Loucy (cell line): ENCODE results near the gene MYO9A.

ENCODE experiments used
- H2AFZ ChIP-seq: fragments of 200-600 bp; sonication (generic); 2 replicates; pipeline ENCODE4 v1.6.0; 2016; ENCODE audit warnings: antibody characterized with exemption, mild to moderate bottlenecking, low read length, moderate library complexity
- H3F3A ChIP-seq: fragments of 200-600 bp; 2 replicates; pipeline ENCODE4 v1.6.0; 2016; ENCODE audit warnings: antibody characterized with exemption, low read depth, mild to moderate bottlenecking
- H3K27me3 ChIP-seq: fragments of 200-600 bp; sonication (generic); 2 replicates; pipeline ENCODE4 v1.6.1; 2014; ENCODE audit warnings: low read length, mild to moderate bottlenecking; ENCODE audit not compliant: insufficient read depth, poor library complexity, severe bottlenecking
- H3K36me3 ChIP-seq: fragments of 200-600 bp; sonication (generic); 2 replicates; pipeline ENCODE4 v1.6.1; 2016; ENCODE audit warnings: low read length; ENCODE audit not compliant: insufficient read depth
- H3K4me1 ChIP-seq: fragments of 200-600 bp; sonication (generic); 2 replicates; pipeline ENCODE4 v1.5.1; 2014; ENCODE audit warnings: low read length, mild to moderate bottlenecking; ENCODE audit not compliant: insufficient read depth, poor library complexity, severe bottlenecking
- H3K4me2 ChIP-seq: fragments of 200-600 bp; sonication (generic); 2 replicates; pipeline ENCODE4 v1.6.0; 2014; ENCODE audit warnings: antibody characterized with exemption, low read length, low read depth, mild to moderate bottlenecking; ENCODE audit not compliant: poor library complexity, severe bottlenecking
- H3K4me3 ChIP-seq: fragments of 200-600 bp; sonication (generic); 2 replicates; pipeline ENCODE4 v1.5.1; 2014; ENCODE audit warnings: low read length, mild to moderate bottlenecking, mixed read lengths; ENCODE audit not compliant: poor library complexity, severe bottlenecking
- H3K79me2 ChIP-seq: fragments of 200-600 bp; sonication (generic); 2 replicates; pipeline ENCODE4 v1.6.1; 2014; ENCODE audit warnings: low read length; ENCODE audit not compliant: insufficient read depth
- H3K9ac ChIP-seq: fragments of 200-600 bp; sonication (generic); 2 replicates; pipeline ENCODE4 v1.6.0; 2014; ENCODE audit warnings: mild to moderate bottlenecking, low read depth, low read length, moderate library complexity; ENCODE audit not compliant: poor library complexity, severe bottlenecking
- H3K9me2 ChIP-seq: fragments of 200-600 bp; sonication (generic); replicated peaks from 2 replicates; pipeline ENCODE4 v1.6.1; 2016; ENCODE audit warnings: low read depth, low read length, mixed read lengths
- H3K9me3 ChIP-seq: fragments of 200-600 bp; sonication (generic); 2 replicates; pipeline ENCODE4 v1.6.1; 2014; ENCODE audit warnings: mild to moderate bottlenecking, antibody characterized with exemption, low read length, low read depth; ENCODE audit not compliant: insufficient read depth
- H4K20me1 ChIP-seq: fragments of 200-600 bp; sonication (generic); 2 replicates; pipeline ENCODE4 v1.6.0; 2014; ENCODE audit warnings: antibody characterized with exemption, low read length, mild to moderate bottlenecking; ENCODE audit not compliant: insufficient read depth, poor library complexity, severe bottlenecking
- EZH2phosphoT487 ChIP-seq: fragments of 200-600 bp; IDR thresholded peaks from 2 replicates; pipeline ENCODE4 v1.6.1; 2018; ENCODE audit warnings: antibody characterized with exemption, mild to moderate bottlenecking, moderate library complexity, borderline replicate concordance
- TF ChIP-seq, protein P1 (sequence below): fragments of 200-600 bp; sonication (generic); conservative IDR thresholded peaks from 2 replicates; pipeline ENCODE4 v1.5.1; 2014; ENCODE audit warnings: mild to moderate bottlenecking, antibody characterized with exemption, low read length

The MYO9A gene

DNA sequence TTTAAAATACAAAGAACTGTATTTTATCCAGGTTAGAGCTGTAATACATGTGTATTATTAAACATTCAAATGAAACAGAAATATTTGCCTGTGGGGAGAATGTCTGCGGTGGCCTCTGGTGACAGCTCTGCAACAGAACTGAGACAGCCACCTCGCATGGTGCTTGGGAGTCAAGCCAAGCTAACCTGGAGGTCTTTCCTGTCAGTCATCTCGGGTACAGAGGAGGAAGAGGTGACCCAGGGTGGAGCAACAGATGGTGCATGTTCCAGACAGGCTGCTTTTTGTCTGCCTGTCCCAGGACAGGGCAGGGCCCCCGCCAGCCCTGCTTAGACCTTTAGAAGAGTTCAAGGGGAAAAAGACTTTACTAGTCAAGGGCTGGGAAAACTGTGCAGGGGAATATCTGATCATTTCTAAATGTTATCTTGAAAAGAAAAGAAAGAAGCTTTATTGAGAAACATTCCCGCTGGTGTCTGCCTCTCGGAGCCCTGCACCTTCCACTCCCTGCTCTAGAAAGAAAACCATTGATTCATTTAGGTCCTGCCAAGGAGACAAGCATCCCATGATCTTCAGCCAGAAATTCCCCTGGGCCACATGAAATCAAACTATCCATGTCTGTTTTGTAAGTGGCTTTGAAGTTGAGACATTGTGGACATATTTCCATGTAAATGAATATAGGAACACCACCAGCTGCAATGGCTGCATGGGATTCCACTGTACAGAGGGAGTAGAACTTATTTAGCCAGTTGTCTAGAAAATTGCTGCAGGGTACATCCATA, 313.1 kb downstream of the MYO9A start:
- no peaks in the 10 kb centered on the region for H4K20me1 ChIP-seq
- peak overlapping the region; percentile 74 for H2AFZ ChIP-seq
- TF ChIP-seq, protein P1, sequence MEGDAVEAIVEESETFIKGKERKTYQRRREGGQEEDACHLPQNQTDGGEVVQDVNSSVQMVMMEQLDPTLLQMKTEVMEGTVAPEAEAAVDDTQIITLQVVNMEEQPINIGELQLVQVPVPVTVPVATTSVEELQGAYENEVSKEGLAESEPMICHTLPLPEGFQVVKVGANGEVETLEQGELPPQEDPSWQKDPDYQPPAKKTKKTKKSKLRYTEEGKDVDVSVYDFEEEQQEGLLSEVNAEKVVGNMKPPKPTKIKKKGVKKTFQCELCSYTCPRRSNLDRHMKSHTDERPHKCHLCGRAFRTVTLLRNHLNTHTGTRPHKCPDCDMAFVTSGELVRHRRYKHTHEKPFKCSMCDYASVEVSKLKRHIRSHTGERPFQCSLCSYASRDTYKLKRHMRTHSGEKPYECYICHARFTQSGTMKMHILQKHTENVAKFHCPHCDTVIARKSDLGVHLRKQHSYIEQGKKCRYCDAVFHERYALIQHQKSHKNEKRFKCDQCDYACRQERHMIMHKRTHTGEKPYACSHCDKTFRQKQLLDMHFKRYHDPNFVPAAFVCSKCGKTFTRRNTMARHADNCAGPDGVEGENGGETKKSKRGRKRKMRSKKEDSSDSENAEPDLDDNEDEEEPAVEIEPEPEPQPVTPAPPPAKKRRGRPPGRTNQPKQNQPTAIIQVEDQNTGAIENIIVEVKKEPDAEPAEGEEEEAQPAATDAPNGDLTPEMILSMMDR, result no peak
- TF ChIP-seq EZH2phosphoT487, result no peak
- H3K4me1 ChIP-seq, result no peaks in the 10 kb centered on the region
- no peaks in the 10 kb centered on the region for H3K36me3 ChIP-seq
- no peak overlapping the region for H3K4me3 ChIP-seq
- no peaks in the 10 kb centered on the region for H3K9me2 ChIP-seq
- H3K27me3 ChIP-seq, result no peaks in the 10 kb centered on the region
- no peak overlapping the region for H3K9ac ChIP-seq
- no peak overlapping the region for H3K4me2 ChIP-seq
- no peaks in the 10 kb centered on the region for H3K79me2 ChIP-seq
- H3K9me3 ChIP-seq, result no peaks in the 10 kb centered on the region
- H3F3A ChIP-seq, result no peaks in the 10 kb centered on the region

DNA sequence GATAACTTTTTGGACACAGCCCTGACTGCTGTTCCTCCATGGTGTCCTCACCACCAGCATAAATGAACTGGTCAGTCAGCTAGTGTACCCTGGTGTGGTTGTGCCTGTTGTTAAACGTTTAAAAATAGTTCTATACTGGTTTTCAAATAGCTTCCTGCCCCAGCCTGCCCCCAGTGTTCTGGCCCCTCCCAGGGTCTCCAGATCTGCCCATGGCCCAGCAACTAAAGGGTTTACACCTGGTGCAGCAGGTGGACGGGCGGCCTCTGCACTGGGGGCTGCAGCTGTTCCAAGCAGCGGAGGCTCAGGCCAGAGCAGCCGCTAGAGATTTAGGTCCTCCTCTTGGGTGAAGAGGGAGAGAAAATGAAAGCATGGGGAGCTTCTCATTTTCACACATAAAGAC, 313.7 kb downstream of the MYO9A start:
- H4K20me1 ChIP-seq, result no peaks in the 10 kb centered on the region
- no peaks in the 10 kb centered on the region for H3K79me2 ChIP-seq
- no peak overlapping the region for H3K4me3 ChIP-seq
- H3K9ac ChIP-seq, result no peak overlapping the region
- no peaks in the 10 kb centered on the region for H3K27me3 ChIP-seq
- H3K36me3 ChIP-seq, result no peaks in the 10 kb centered on the region
- no peaks in the 10 kb centered on the region for H3K9me2 ChIP-seq
- H2AFZ ChIP-seq, result peak overlapping the region; percentile 49; the same call in 1 of the 2 replicates
- no peaks in the 10 kb centered on the region for H3K9me3 ChIP-seq
- TF ChIP-seq, protein P1, result no peak
- no peak for TF ChIP-seq EZH2phosphoT487
- H3F3A ChIP-seq, result no peaks in the 10 kb centered on the region
- H3K4me1 ChIP-seq, result no peaks in the 10 kb centered on the region
- no peak overlapping the region for H3K4me2 ChIP-seq

DNA sequence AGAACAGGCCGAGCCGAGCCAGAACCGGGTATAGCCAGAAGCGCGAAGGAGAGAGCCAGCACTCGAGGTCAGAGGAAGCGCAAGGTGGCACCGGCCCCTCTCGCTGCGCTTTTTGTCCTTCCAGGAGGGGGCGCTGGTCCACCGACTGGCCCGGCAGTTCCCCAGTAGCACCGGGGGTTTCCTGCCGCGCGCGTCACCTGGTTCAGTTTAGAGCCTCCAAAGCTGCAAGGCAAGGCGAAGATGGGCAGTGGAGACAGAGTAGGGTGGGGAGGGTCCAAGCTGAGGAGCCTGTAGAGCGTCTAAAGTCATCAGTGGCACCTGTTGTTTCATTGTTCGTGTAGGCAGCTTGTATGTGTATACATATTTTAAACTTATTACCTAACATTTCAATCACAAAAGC, 315.2 kb downstream of the MYO9A start:
- Histone ChIP-seq H2AFZ (peak overlapping the region; percentile 45; the same call in 1 of the 2 replicates), H3K79me2 (no peaks in the 10 kb centered on the region), H3K4me1 (no peaks in the 10 kb centered on the region), H3K9me3 (no peaks in the 10 kb centered on the region), H4K20me1 (no peaks in the 10 kb centered on the region), H3K9me2 (no peaks in the 10 kb centered on the region), H3K36me3 (no peaks in the 10 kb centered on the region), H3K4me3 (no peak overlapping the region), H3F3A (no peaks in the 10 kb centered on the region), H3K9ac (no peak overlapping the region), H3K27me3 (no peaks in the 10 kb centered on the region), H3K4me2 (no peak overlapping the region)
- TF ChIP-seq EZH2phosphoT487, result no peak
- TF ChIP-seq, protein P1, result peak; percentile 60
